Prostate gland (tissue), 2 donors: ENCODE data around the gene STC2. TPM values are rescaled to one million over a fixed set of nuclear protein-coding genes. Genes with fewer than 3 reads are reported as not detected.

ENCODE experiments used
- DNase-seq: peaks from one replicate; pipeline ENCODE4 v3.0.0-alpha.2; 2019; ENCODE audit warnings: low spot score
- H3K27ac ChIP-seq, 2 donors: fragments of 200-600 bp; sonication (generic); 2 replicates each; pipeline ENCODE4 v1.5.1; 2017 to 2019
- H3K27me3 ChIP-seq: fragments of 200-600 bp; sonication (generic); replicated peaks from 2 replicates; pipeline ENCODE4 v1.5.1; 2019; ENCODE audit not compliant: insufficient read depth
- H3K36me3 ChIP-seq, 2 donors: fragments of 200-600 bp; sonication (generic); 1 replicate in 1 of 2; 2 replicates in 1 of 2; pipeline versions ENCODE4 v1.5.1 to v1.8.1; 2017 to 2019
- H3K4me1 ChIP-seq: fragments of 200-600 bp; sonication (generic); replicated peaks from 2 replicates; pipeline ENCODE4 v1.5.1; 2019
- H3K4me3 ChIP-seq, 2 donors: fragments of 200-600 bp; sonication (generic); 2 replicates each; pipeline ENCODE4 v1.5.1; 2017 to 2019
- H3K9me3 ChIP-seq: fragments of 200-600 bp; sonication (generic); 2 replicates; pipeline ENCODE4 v1.5.1; 2017
- CTCF ChIP-seq, 4 experiments: fragments of 200-600 bp in 2 of 4; fragments of 450-650 bp in 2 of 4; sonication (generic) in 2 of 4; IDR thresholded peaks; 1 replicate in 3 of 4; 2 replicates in 1 of 4; pipeline ENCODE4 v1.5.1; 2016 to 2019; ENCODE audit warnings: antibody characterized with exemption in 4 of 4, mild to moderate bottlenecking in 2 of 4, moderate library complexity in 2 of 4
- POLR2A ChIP-seq: fragments of 450-650 bp; IDR thresholded peaks from one replicate; pipeline ENCODE4 v1.6.1; 2016; ENCODE audit warnings: antibody characterized with exemption, mild to moderate bottlenecking
- POLR2AphosphoS5 ChIP-seq: sonication (generic); formaldehyde crosslinking; IDR thresholded peaks from one replicate; pipeline ENCODE4 v1.6.1; 2017; ENCODE audit warnings: antibody characterized with exemption
- WGBS: methylation state at CpG from one replicate; pipeline ENCODE4 v1.1.5; 2018; 5-methylcytosine and 5-hydroxymethylcytosine counted together
- intact Hi-C: fragments of 100-400 bp; cut with DNase I; formaldehyde crosslinking; loops from one replicate; pipeline ENCODE4 v1.14.2; 2022
- total RNA-seq, 2 donors: library from RNA; depleted of rRNA; stranded (reverse); fragments of >200 nt; gene quantifications; one replicate each; pipeline ENCODE4 v1.1.0, GENCODE V29; 2016

STC2 gene
- total RNA-seq, 2 donors from 2014 or later = 0.82 to 6.7 TPM

- intact Hi-C loops = loop anchor here (2.0 to 5.0 kb wide), 2 partner anchors 38 to 278 kb away; no protein-coding TSS in a partner anchor
- DNase-seq = no peak
- 64% methylated on average over 10 of the region's 10 CpGs for WGBS
- Histone ChIP-seq H3K4me3 (no peak overlapping the region), H3K4me1 (no peaks in the 10 kb centered on the region), H3K27ac (no peak overlapping the region), H3K27me3 (no peaks in the 10 kb centered on the region), H3K36me3 (no peaks in the 10 kb centered on the region), H3K9me3 (no peaks in the 10 kb centered on the region)
- TF ChIP-seq POLR2A (no peak), POLR2AphosphoS5 (no peak), CTCF (IDR thresholded peaks at IDR 0.05) (no peak)
Observed at GRCh38 chr5:173294673-173295320, 33.4 kb downstream of the STC2 start.

- intact Hi-C loops = loop anchor here (2.0 kb wide), 1 partner anchor 39 kb away; no protein-coding TSS in a partner anchor
- Histone ChIP-seq H3K27me3 (no peaks in the 10 kb centered on the region), H3K36me3 (no peaks in the 10 kb centered on the region), H3K9me3 (no peaks in the 10 kb centered on the region), H3K27ac (no peak overlapping the region), H3K4me1 (no peaks in the 10 kb centered on the region), H3K4me3 (no peak overlapping the region)
- DNase-seq = peak; percentile 63
- WGBS = 15% methylated on average over 37 of the region's 37 CpGs
- peak; percentile 52 for TF ChIP-seq POLR2AphosphoS5
- no peak for TF ChIP-seq POLR2A
- peak; percentile 64 to 93 (median 91) for TF ChIP-seq CTCF (IDR thresholded peaks at IDR 0.05)
Observed at GRCh38 chr5:173293817-173294672, 34.2 kb downstream of the STC2 start.

GRCh38 chr5:173291722-173292658 is 36.2 kb downstream of the STC2 start:
- intact Hi-C loops = no loop called here
- Histone ChIP-seq H3K4me3 (no peak overlapping the region), H3K27ac (no peak overlapping the region), H3K36me3 (no peaks in the 10 kb centered on the region), H3K4me1 (no peaks in the 10 kb centered on the region), H3K9me3 (no peaks in the 10 kb centered on the region), H3K27me3 (no peaks in the 10 kb centered on the region)
- WGBS = 71% methylated on average over 9 of the region's 9 CpGs
- no peak for DNase-seq
- no peak for TF ChIP-seq POLR2A
- TF ChIP-seq CTCF (IDR thresholded peaks at IDR 0.05) = no peak
- no peak for TF ChIP-seq POLR2AphosphoS5

- Histone ChIP-seq H3K27ac (no peak overlapping the region), H3K36me3 (no peaks in the 10 kb centered on the region), H3K4me3 (no peak overlapping the region), H3K9me3 (no peaks in the 10 kb centered on the region), H3K4me1 (no peaks in the 10 kb centered on the region), H3K27me3 (no peaks in the 10 kb centered on the region)
- no peak for TF ChIP-seq CTCF (IDR thresholded peaks at IDR 0.05)
- TF ChIP-seq POLR2AphosphoS5 = no peak
- TF ChIP-seq POLR2A = no peak
- intact Hi-C loops = no loop called here
- WGBS = 55% methylated on average over 12 of the region's 12 CpGs
- no peak for DNase-seq
Observed at GRCh38 chr5:173290477-173291131, 37.6 kb downstream of the STC2 start.
